CD4-positive, alpha-beta T cell (primary cell): ENCODE results near the gene SCAI. TPM values are rescaled to one million over a fixed set of nuclear protein-coding genes. Genes with fewer than 3 reads are reported as not detected.

Experiments
- ATAC-seq: fragments of 200-7000 bp; cut with Tn5 transposase; one replicate; pipeline ENCODE4 v1.10.0; 2022; ENCODE audit warnings: mild to moderate bottlenecking; ENCODE audit not compliant: poor library complexity
- CTCF ChIA-PET: fragments of 350-600 bp; sonication (Branson Sonifier 250); formaldehyde crosslinking; loops from one replicate; lab custom pipeline; 2021; ENCODE audit warnings: antibody characterized with exemption, inconsistent platforms; lab: Charles Lee
- POLR2A ChIA-PET: fragments of 350-600 bp; sonication (Branson Sonifier 250); formaldehyde crosslinking; loops from one replicate; lab custom pipeline; 2021; ENCODE audit warnings: antibody characterized with exemption, inconsistent platforms; lab: Charles Lee
- DNase-seq, 14 experiments: peaks; one replicate each; pipeline ENCODE4 v3.0.0-alpha.2; 2013 to 2020; ENCODE audit warnings: mixed read lengths in 2 of 14
- H3K27ac ChIP-seq, 2 donors: one replicate each; pipeline versions ENCODE4 v1.5.1 to v1.7.0; 2013; ENCODE audit warnings: low read length in 2 of 2, low read depth in 1 of 2, mild to moderate bottlenecking in 1 of 2
- H3K27me3 ChIP-seq, 2 experiments: 1 replicate in 1 of 2; 2 replicates in 1 of 2; pipeline versions ENCODE4 v1.6.1 to v1.7.0; 2013; ENCODE audit warnings: low read length in 2 of 2, control low read depth in 1 of 2, mild to moderate bottlenecking in 1 of 2, moderate library complexity in 1 of 2; ENCODE audit not compliant: insufficient read depth in 2 of 2, control insufficient read depth in 1 of 2
- H3K36me3 ChIP-seq: one replicate; pipeline ENCODE4 v1.6.1; 2013; ENCODE audit warnings: low read length, control low read depth; ENCODE audit not compliant: insufficient read depth
- H3K4me1 ChIP-seq: one replicate; pipeline ENCODE4 v1.6.1; 2013; ENCODE audit warnings: low read length, control low read depth; ENCODE audit not compliant: insufficient read depth
- H3K4me3 ChIP-seq: one replicate; pipeline ENCODE4 v1.5.1; 2013; ENCODE audit warnings: mild to moderate bottlenecking, low read length, moderate library complexity
- H3K9me3 ChIP-seq, 2 experiments: 1 replicate in 1 of 2; 2 replicates in 1 of 2; pipeline versions ENCODE4 v1.6.1 to v1.7.0; 2013; ENCODE audit warnings: low read length in 2 of 2, mild to moderate bottlenecking in 2 of 2, control low read depth in 1 of 2, moderate library complexity in 1 of 2; ENCODE audit not compliant: control insufficient read depth in 1 of 2, insufficient read depth in 1 of 2
- H3K27ac Mint-ChIP-seq: one replicate; pipeline ENCODE4 v1.8.0; 2020; ENCODE audit warnings: mixed read lengths
- H3K27me3 Mint-ChIP-seq: one replicate; pipeline ENCODE4 v1.8.0; 2021; ENCODE audit warnings: mixed read lengths
- H3K36me3 Mint-ChIP-seq: one replicate; pipeline ENCODE4 v1.8.0; 2021; ENCODE audit warnings: low read depth, mixed read lengths
- H3K4me1 Mint-ChIP-seq: one replicate; pipeline ENCODE4 v1.8.0; 2021; ENCODE audit warnings: low read depth, mixed read lengths
- H3K4me3 Mint-ChIP-seq: one replicate; pipeline ENCODE4 v1.8.0; 2020; ENCODE audit warnings: mild to moderate bottlenecking, mixed read lengths
- H3K9me3 Mint-ChIP-seq: one replicate; pipeline ENCODE4 v1.8.0; 2020; ENCODE audit warnings: mixed read lengths
- CTCF ChIP-seq: fragments of 200-600 bp; IDR thresholded peaks from one replicate; pipeline ENCODE4 v1.8.0; 2022; ENCODE audit warnings: antibody characterized with exemption, mild to moderate bottlenecking
- intact Hi-C, 2 experiments: fragments of 100-400 bp; cut with DNase I in 1 of 2; cut with micrococcal nuclease in 1 of 2; formaldehyde crosslinking; loops; one replicate each; pipeline versions ENCODE4 v1.15.1 to v1.9.0; 2023 to 2025; cut with DNase I, micrococcal nuclease
- polyA plus RNA-seq, 2 donors: library from polyadenylated mRNA; unstranded; fragments of 120-200 nt; gene quantifications; one replicate each; pipeline ENCODE4 v1.2.1, GENCODE V29; 2013
- total RNA-seq, 174 experiments: library from RNA in 2 of 174; stranded (reverse) in 2 of 174; gene quantifications; one replicate each; pipeline ENCODE4 v1.2.3 and lab custom pipeline; 2021 to 2026

Gene SCAI
- 10 to 100 TPM; 11.6 to 13.4 TPM for total RNA-seq
- polyA plus RNA-seq (2013, experiment 1 of 2) = 10.9 TPM
- polyA plus RNA-seq (2013, experiment 2 of 2) = 11.6 TPM
- total RNA-seq (lab: John Stamatoyannopoulos, UW) = 3.8 to 69.8 (median 20.8) reads per million in 172 experiments

GRCh38 chr9:125143377-125144090 lies at the start of gene SCAI:
TSS of gene SCAI (minus strand) at chr9:125143528. CDS start at chr9:125143437, 91 bp downstream.
- no peak within 1 kb of the TSS for H3K27ac ChIP-seq
- H3K36me3 Mint-ChIP-seq = peaks cover 19% of the 10 kb centered on the region
- ATAC-seq (peak; percentile 98), DNase-seq (peak; percentile 96 to 99 (median 98))
- intact Hi-C loops = loop anchor here (1.0 to 10.0 kb wide), 9 partner anchors 17 to 373 kb away; partner anchors contain the start of genes GOLGA1 (in 2 of the 2), ARPC5L (in 1 of the 2), NR6A1 (in 1 of the 2) and PPP6C (in 1 of the 2)
- no peaks in the 10 kb centered on the region for H3K9me3 Mint-ChIP-seq
- H3K9me3 ChIP-seq = no peaks in the 10 kb centered on the region
- peak within 1 kb of the TSS; percentile 54 for H3K4me3 ChIP-seq
- peaks cover 8% of the 10 kb centered on the region for H3K36me3 ChIP-seq
- CTCF ChIA-PET = interaction anchor here (0.7 to 2.0 kb wide), 9 partner anchors 11 to 216 kb away, joined by 3 to 11 read pairs (median 4); no protein-coding TSS in a partner anchor
- POLR2A ChIA-PET = interaction anchor here (0.7 to 2.5 kb wide), 11 partner anchors 11 to 282 kb away, joined by 3 to 14 read pairs (median 5); partner anchors contain the start of genes ARPC5L, HSPA5 and RPL35
- no peaks in the 10 kb centered on the region for H3K27me3 ChIP-seq
- peak within 1 kb of the TSS; percentile 94 for H3K4me3 Mint-ChIP-seq
- peaks cover 38% of the 10 kb centered on the region for H3K4me1 Mint-ChIP-seq
- peak within 1 kb of the TSS; percentile 75 for H3K27ac Mint-ChIP-seq
- TF ChIP-seq CTCF = peak; percentile 97
- no peaks in the 10 kb centered on the region for H3K27me3 Mint-ChIP-seq
- peaks cover 21% of the 10 kb centered on the region for H3K4me1 ChIP-seq

- intact Hi-C loops = loop anchor here in 1 of 2 experiments (5.0 kb wide), 1 partner anchor 323 kb away; no protein-coding TSS in a partner anchor
- peak; percentile 3 for ATAC-seq
- H3K27me3 Mint-ChIP-seq = no peaks in the 10 kb centered on the region
- ChIA-PET CTCF (interaction anchor here (0.7 to 0.9 kb wide), 2 partner anchors 10 to 71 kb away, joined by 4 read pairs; partner anchors contain the start of genes GAPVD1 and RABEPK), POLR2A (interaction anchor here (1.0 to 3.7 kb wide), 5 partner anchors 9 to 249 kb away, joined by 3 to 36 read pairs (median 5); partner anchors contain the start of genes HSPA5, RABEPK and SCAI)
- peak overlapping the region; percentile 96 for H3K27ac Mint-ChIP-seq
- Histone ChIP-seq H3K4me1 (peaks cover 83% of the 10 kb centered on the region), H3K36me3 (no peaks in the 10 kb centered on the region), H3K27ac (peak overlapping the region; percentile 95 to 98), H3K4me3 (peak overlapping the region; percentile 100), H3K9me3 (no peaks in the 10 kb centered on the region), H3K27me3 (no peaks in the 10 kb centered on the region)
- H3K36me3 Mint-ChIP-seq = peaks cover 22% of the 10 kb centered on the region
- H3K4me1 Mint-ChIP-seq = peaks cover 75% of the 10 kb centered on the region
- peak overlapping the region; percentile 91 for H3K4me3 Mint-ChIP-seq
- peak in 5 of 14 experiments; percentile 7 to 52 (median 45) for DNase-seq
- H3K9me3 Mint-ChIP-seq = no peaks in the 10 kb centered on the region
- TF ChIP-seq CTCF = no peak
Measured at GRCh38 chr9:125190361-125190801, 47.1 kb upstream of the SCAI start.
